Effector CD4-positive, alpha-beta T cell (primary cell): ENCODE measurements around the gene ZBTB7C.

Source experiments
- DNase-seq: peaks from one replicate; pipeline ENCODE4 v3.0.0-alpha.2; 2020

The ZBTB7C gene

DNA sequence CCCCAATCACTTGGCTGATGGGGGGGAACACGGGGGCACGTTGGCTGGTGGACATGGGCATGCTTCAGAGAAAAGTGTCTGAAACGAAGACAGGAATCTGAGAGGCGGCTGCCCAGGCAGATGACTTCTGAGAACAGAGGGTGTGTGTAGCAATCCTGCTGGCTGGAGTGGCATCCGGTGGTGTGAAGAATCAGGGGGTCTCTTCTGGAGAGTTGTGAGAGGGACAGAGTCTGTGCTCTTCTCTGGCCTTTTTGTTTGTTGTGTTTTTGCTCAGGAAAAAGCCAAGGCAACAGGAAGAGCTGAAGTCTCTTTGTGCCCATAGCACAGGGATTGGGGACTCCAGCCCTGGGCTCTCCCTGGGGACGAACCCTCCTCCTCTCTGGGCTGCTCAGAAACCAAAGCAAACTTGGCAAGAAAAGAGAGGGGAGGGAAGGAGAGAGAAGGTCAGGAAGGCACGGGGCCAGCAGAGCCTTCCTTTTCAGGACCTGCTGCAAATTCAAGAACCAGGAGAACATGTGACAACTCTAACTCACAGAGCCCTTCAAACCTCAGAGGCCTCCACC lies 381.7 kb downstream of the ZBTB7C start:
- no peak for DNase-seq

DNA sequence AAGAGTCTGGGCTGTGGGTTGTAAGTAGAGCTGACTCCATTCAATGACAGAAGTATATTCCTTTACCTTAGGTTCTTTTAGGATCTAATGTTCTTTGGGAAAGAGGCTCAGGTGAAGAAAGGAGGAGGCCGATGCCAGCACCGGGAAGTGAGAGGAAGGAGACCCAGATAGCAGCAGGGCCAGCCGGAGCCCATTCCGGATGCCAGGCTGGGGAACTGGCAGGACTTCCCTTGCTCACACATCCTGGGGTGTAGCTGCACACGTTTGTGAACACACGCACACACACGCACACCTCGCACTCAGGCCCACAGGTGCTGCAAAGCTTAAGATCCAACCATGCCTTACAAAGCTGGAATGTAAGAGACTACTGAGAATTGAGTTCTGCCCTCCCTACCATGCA lies 383.0 kb downstream of the ZBTB7C start:
- DNase-seq = no peak

- DNase-seq = no peak
Observed at GRCh38 chr18:48024881-48025660, 384.1 kb downstream of the ZBTB7C start.

GRCh38 chr18:48024009-48024512 lies 385.1 kb downstream of the ZBTB7C start:
- no peak for DNase-seq

- DNase-seq = no peak
Observed at GRCh38 chr18:48023334-48024008, 385.7 kb downstream of the ZBTB7C start.

- no peak for DNase-seq
Observed at GRCh38 chr18:48022531-48023329, 386.5 kb downstream of the ZBTB7C start.

DNA sequence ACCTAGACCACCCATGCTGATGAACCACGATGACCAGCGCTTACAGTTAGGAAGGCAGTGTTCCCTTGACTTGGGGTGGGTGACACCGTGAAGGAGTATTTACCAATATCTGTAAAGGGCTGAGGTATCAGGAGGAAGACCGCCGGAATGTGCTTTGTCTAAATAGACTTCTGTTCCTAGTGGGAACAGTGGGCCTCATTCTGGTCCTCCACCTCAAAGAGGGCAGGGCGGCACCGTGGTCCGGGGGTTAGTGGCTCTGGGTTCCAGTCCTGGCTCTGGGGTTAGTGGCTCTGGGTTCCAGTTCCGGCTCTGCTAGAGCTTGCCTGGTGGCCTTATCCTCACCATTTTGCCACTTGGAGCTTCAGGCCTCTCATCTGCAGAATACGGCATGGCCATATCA lies 387.2 kb downstream of the ZBTB7C start:
- no peak for DNase-seq

GRCh38 chr18:48021273-48021914 lies 387.8 kb downstream of the ZBTB7C start:
- DNase-seq = no peak

GRCh38 chr18:48020337-48021250 lies 388.6 kb downstream of the ZBTB7C start:
- DNase-seq = no peak

- DNase-seq = no peak
Observed at GRCh38 chr18:48019557-48020325, 389.4 kb downstream of the ZBTB7C start.

GRCh38 chr18:48018851-48019250 lies 390.3 kb downstream of the ZBTB7C start:
- no peak for DNase-seq

DNA sequence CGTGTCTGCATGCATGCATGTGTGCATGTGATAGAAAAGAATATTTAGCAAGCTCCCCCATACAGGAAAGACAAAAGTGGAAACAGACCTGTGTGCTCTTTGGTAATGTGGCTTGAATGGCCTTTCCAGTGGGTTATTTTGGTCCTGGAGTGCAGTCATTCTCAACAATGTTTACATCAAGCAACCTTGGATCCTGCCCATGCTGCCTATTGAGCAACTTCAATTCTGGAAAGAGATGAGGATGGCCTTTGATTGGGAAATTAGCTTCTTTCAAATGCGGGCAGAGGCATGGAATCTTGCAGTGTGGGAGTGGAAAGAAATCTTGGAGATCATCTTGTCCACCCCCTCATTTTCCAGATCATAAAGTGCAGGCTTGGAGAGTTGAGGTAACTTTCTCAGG lies 391.5 kb downstream of the ZBTB7C start:
- DNase-seq = no peak

DNA sequence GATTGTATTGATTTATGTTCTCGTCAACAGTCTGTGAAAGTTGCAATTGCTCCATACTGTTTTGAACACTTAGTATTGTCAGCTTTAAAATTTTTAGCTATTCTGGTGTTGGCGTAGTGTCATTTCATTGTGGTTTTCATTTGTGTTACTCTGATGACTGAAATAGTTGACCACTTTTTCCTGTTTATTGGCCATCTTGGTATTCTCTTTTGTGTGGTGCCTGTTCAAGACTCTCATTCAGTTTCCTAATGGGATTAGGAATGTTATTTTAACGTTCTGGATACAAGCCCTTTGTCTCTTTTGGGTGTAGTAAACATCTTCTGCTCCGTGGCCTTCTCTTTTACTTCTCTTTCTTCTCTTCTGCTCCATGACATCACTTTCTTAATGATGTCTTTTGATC lies 396.0 kb downstream of the ZBTB7C start:
- DNase-seq = no peak

DNA sequence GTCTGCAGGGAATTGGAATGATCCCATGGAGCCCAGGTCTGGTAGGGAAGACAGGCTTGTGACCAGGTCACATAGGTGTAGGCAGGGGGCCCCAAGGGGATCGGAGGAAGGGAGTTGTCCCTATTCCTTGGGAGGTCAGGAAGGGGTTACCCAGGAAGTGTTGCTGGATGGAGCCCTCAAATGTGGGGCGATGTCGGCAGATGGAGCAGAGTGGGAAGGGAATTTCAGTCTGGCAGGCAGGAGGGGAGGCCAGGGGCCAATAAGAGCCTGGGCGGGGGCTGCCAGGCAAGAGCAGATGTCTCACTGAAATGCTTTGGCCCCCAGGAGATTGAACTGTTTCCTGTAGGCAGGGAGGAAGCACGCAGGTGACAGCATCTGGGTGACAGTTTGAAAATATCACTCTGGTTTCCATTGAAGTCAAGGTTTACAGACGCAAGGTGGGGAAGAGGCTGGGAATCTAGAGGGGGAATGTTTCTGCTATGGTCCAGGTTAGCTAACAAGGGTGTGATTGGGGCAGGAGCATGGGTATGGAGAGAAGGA lies 397.2 kb downstream of the ZBTB7C start:
- DNase-seq = no peak

GRCh38 chr18:48010264-48010663 lies 398.9 kb downstream of the ZBTB7C start:
- no peak for DNase-seq

GRCh38 chr18:48009116-48009745 lies 400.0 kb downstream of the ZBTB7C start:
- no peak for DNase-seq

- DNase-seq = peak; percentile 14
Observed at GRCh38 chr18:48007955-48008701, 401.1 kb downstream of the ZBTB7C start.

GRCh38 chr18:48007381-48007780 lies 401.8 kb downstream of the ZBTB7C start:
- DNase-seq = no peak
